GM12878 (cell line): Measurements from ENCODE around the gene FUZ. TPM values are rescaled to one million over a fixed set of nuclear protein-coding genes. Genes with fewer than 3 reads are reported as not detected.
A peak's percentile ranks its signal among the peaks of the same experiment; 100 is the strongest.

Experiments
- ASH2L ChIP-seq: fragments of 300-600, 200-600 bp; sonication (generic); IDR thresholded peaks from 2 replicates; pipeline ENCODE4 v1.6.1; 2017; ENCODE audit warnings: low read depth, mild to moderate bottlenecking, borderline replicate concordance
- CHD4 ChIP-seq: fragments of 200-600 bp; sonication (generic); IDR thresholded peaks from 2 replicates; pipeline ENCODE4 v1.6.1; 2016; ENCODE audit warnings: mild to moderate bottlenecking
- CUX1 ChIP-seq: IDR thresholded peaks from 2 replicates; pipeline ENCODE4 v1.6.1; 2012; ENCODE audit warnings: improper control_type of control experiment, low read depth, low read length; ENCODE audit not compliant: insufficient replicate concordance
- DPF2 ChIP-seq: fragments of 450-650 bp; IDR thresholded peaks from 2 replicates; pipeline ENCODE4 v1.6.1; 2017; ENCODE audit warnings: mild to moderate bottlenecking
- EP300 ChIP-seq, 2 experiments: fragments of 150-350 bp in 1 of 2; IDR thresholded peaks; 2 replicates each; pipeline ENCODE4 v1.6.1; 2011 to 2012; ENCODE audit warnings: low read depth in 2 of 2, low read length in 2 of 2, borderline replicate concordance in 1 of 2, improper control_type of control experiment in 1 of 2, inconsistent platforms in 1 of 2; ENCODE audit not compliant: control insufficient read depth in 1 of 2
- GABPA ChIP-seq: IDR thresholded peaks from 2 replicates; pipeline ENCODE4 v1.6.1; 2014; ENCODE audit warnings: antibody characterized with exemption, low read depth, mild to moderate bottlenecking, inconsistent platforms
- GATAD2B ChIP-seq: fragments of 450-650 bp; conservative IDR thresholded peaks from 2 replicates; pipeline ENCODE4 v1.6.1; 2017; ENCODE audit warnings: low read depth, mild to moderate bottlenecking, moderate library complexity
- IRF4 ChIP-seq: IDR thresholded peaks from 2 replicates; pipeline ENCODE4 v1.6.1; 2011; ENCODE audit warnings: low read depth, low read length
- LARP7 ChIP-seq: fragments of 450-650 bp; IDR thresholded peaks from 2 replicates; pipeline ENCODE4 v1.6.1; 2017; ENCODE audit warnings: mild to moderate bottlenecking
- MEF2B ChIP-seq: fragments of 450-650 bp; IDR thresholded peaks from 2 replicates; pipeline ENCODE4 v1.6.1; 2018; ENCODE audit warnings: mild to moderate bottlenecking, moderate library complexity; ENCODE audit not compliant: partially characterized antibody, poor library complexity, severe bottlenecking
- MTA2 ChIP-seq: fragments of 450-650 bp; IDR thresholded peaks from 2 replicates; pipeline ENCODE4 v1.6.1; 2016; ENCODE audit warnings: low read depth, mild to moderate bottlenecking, moderate library complexity
- NFYB ChIP-seq: IDR thresholded peaks from 2 replicates; pipeline ENCODE4 v1.6.1; 2011; ENCODE audit warnings: low read depth, mild to moderate bottlenecking, low read length, improper control_type of control experiment, moderate library complexity; ENCODE audit not compliant: insufficient read depth
- NR2C1 ChIP-seq: fragments of 450-650 bp; IDR thresholded peaks from 2 replicates; pipeline ENCODE4 v1.6.1; 2017; ENCODE audit warnings: antibody characterized with exemption, mild to moderate bottlenecking, moderate library complexity
- RFX5 ChIP-seq: IDR thresholded peaks from 2 replicates; pipeline ENCODE4 v1.6.1; 2011; ENCODE audit warnings: low read depth, low read length, improper control_type of control experiment
- SPI1 ChIP-seq: IDR thresholded peaks from 2 replicates; pipeline ENCODE4 v1.6.1; 2011; ENCODE audit warnings: low read depth, mild to moderate bottlenecking, low read length, moderate library complexity, borderline replicate concordance; ENCODE audit not compliant: insufficient read depth
- STAT3 ChIP-seq: IDR thresholded peaks from 2 replicates; pipeline ENCODE4 v1.6.1; 2011; ENCODE audit warnings: low read depth, low read length, improper control_type of control experiment
- TCF12 ChIP-seq: IDR thresholded peaks from 2 replicates; pipeline ENCODE4 v1.6.1; 2011; ENCODE audit warnings: low read depth, mild to moderate bottlenecking, low read length
- TCF7 ChIP-seq: IDR thresholded peaks from 2 replicates; pipeline ENCODE4 v1.6.1; 2014; ENCODE audit warnings: antibody characterized with exemption, borderline replicate concordance
- WRNIP1 ChIP-seq: IDR thresholded peaks from 2 replicates; pipeline ENCODE4 v1.6.1; 2011; ENCODE audit warnings: low read depth, low read length, improper control_type of control experiment, borderline replicate concordance
- ZBTB11 ChIP-seq: fragments of 450-650 bp; formaldehyde crosslinking; IDR thresholded peaks from 2 replicates; pipeline ENCODE4 v1.5.0; 2022; ENCODE audit warnings: mild to moderate bottlenecking, missing genetic modification characterization
- polyA plus RNA-seq, 11 experiments: library from polyadenylated mRNA; depleted of rRNA in 4 of 11; unstranded in 6 of 11; stranded (reverse) in 5 of 11; fragments of >200 nt; fragmentation: Nextera tagmentation in 4 of 11; fragmentation: Illumina TruSeq in 1 of 11; extraction: Ambion mirVana in 4 of 11; extraction: Trizol in 1 of 11; gene quantifications; 1 replicate in 1 of 11; 2 replicates in 10 of 11; pipeline versions ENCODE4 v1.2.1 to v1.2.3, GENCODE V29; 2011 to 2016; ENCODE audit warnings: inconsistent platforms in 2 of 11, missing spikeins in 2 of 11, low read depth in 1 of 11
- total RNA-seq, 4 experiments: library from RNA; depleted of rRNA in 3 of 4; stranded (reverse); fragments of >200 nt in 3 of 4; fragmentation: Illumina TruSeq in 1 of 4; extraction: Trizol in 1 of 4; gene quantifications; 2 replicates each; pipeline versions ENCODE4 v1.2.1 to v1.2.3, GENCODE V29; 2013 to 2021

FUZ gene
- total and polyA plus RNA-seq, 10 of the 15 experiments (the other 5 are each of a cell fraction or from before 2014, with no cell fraction given) = 0.18 to 11.5 (median 8.8) TPM

GRCh38 chr19:49766007-49766929, 46.8 kb downstream of the FUZ start (continued):
- TF ChIP-seq ZBTB11 (CRISPR knock-in tag) (no peak), IRF4 (no peak), ASH2L (no peak), MTA2 (no peak), NR2C1 (no peak), TCF12 (no peak), TCF7 (no peak), GATAD2B (no peak), MEF2B (no peak), DPF2 (peak; percentile 65; the same call in 1 of the 2 replicates), GABPA (peak; percentile 89), STAT3 (no peak), WRNIP1 (no peak), NFYB (peak; percentile 100), RFX5 (peak; percentile 59), CHD4 (no peak), LARP7 (no peak), EP300 (IDR thresholded peaks at IDR 0.05; ENCODE audit: borderline replicate concordance in 1 of 2, control insufficient read depth in 1 of 2, low read depth in 2 of 2, low read length in 2 of 2) (no peak), SPI1 (peak; percentile 83), CUX1 (no peak)
